GM19239 (cell line): ENCODE measurements around the gene BNIP3.
"Not testable (repeated sequence)": the region's sequence is repeated elsewhere in the genome, so short reads cannot be mapped to it uniquely, and the experiment has no call there.

Experiments used
- DNase-seq: peaks from one replicate; pipeline ENCODE4 v3.0.0; 2011; ENCODE audit warnings: low spot score; ENCODE audit not compliant: insufficient read length
- FAIRE-seq: peaks from 2 replicates; lab custom pipeline; 2011; peaks lifted over from hg19 to GRCh38; lab: Jason Lieb, UNC

BNIP3 gene

DNA sequence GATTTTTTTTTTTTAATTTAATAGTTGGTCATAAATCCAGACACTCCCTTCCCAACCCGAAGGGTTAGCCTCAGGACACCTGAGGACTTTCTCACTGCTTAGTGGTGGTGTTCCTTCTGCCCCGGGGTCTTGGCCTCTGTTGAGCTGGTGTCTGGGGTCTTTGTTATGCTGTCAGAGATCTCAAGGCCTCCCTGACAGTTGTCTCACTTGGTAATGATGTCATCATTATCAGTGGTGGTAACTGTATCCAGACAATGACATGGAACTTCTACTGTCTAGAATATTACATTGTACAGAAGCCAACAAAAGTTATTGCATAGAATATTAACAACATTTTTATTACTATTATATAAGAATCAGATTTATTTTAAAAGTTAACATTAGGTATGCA, 48.0 kb downstream of the BNIP3 start:
- no peak for FAIRE-seq
- DNase-seq: no peak

GRCh38 chr10:131933016-131933695, 48.6 kb downstream of the BNIP3 start:
- FAIRE-seq (no peak), DNase-seq (no peak)

GRCh38 chr10:131931981-131932380, 49.7 kb downstream of the BNIP3 start:
- DNase-seq (no peak), FAIRE-seq (no peak)

DNA sequence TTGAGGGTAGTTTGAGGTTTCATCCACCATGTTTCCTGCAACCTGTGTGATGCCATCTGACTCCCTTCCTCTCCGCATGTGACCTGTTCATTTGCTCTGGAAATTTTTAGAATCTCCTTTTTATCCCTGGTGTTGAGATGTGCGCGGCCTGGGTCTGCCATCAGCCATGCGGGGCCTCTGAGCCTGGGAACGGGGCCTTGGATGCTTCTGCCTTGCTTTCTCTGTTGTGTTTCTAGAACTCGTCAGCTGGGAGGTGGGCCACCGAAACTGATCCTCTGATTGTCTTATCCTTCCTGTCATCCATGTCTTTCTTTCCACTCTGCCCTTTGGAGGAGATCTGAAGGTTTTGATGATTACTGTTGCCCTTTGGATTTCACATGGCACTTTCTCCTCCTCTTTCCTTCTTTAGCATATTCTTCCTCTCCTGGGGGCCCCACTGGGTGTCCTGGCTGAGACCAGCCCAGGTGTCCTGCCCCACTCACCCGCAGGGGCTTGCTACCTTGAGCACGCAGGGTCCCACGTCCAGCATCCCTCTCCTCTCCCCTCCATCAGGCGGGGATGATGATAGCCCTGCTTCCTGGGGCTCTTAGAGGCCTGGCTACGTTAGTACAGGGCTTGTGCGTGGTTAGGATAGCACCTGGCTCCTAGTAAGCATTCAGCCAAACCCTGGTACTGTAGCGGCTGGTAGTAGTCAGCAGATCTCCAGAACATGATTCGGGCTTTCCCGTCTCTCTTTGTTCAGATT, 51.0 kb downstream of the BNIP3 start:
- FAIRE-seq (no peak), DNase-seq (no peak)

- no peak for DNase-seq
- no peak for FAIRE-seq
Measured at GRCh38 chr10:131930150-131930549, 51.6 kb downstream of the BNIP3 start.

- FAIRE-seq: no peak
- DNase-seq: no peak
Measured at GRCh38 chr10:131929122-131929845, 52.4 kb downstream of the BNIP3 start.

- DNase-seq (peak; percentile 47), FAIRE-seq (peak; percentile 84)
Measured at GRCh38 chr10:131928248-131929095, 53.3 kb downstream of the BNIP3 start.

GRCh38 chr10:131926743-131927595, 54.8 kb downstream of the BNIP3 start:
- DNase-seq: no peak
- FAIRE-seq: no peak

GRCh38 chr10:131926253-131926652, 55.5 kb downstream of the BNIP3 start:
- FAIRE-seq (no peak), DNase-seq (no peak)

GRCh38 chr10:131925716-131926115, 56.0 kb downstream of the BNIP3 start:
- no peak for DNase-seq
- no peak for FAIRE-seq

GRCh38 chr10:131925011-131925649, 56.6 kb downstream of the BNIP3 start:
- FAIRE-seq (no peak), DNase-seq (no peak)

- FAIRE-seq: no peak
- no peak for DNase-seq
Measured at GRCh38 chr10:131923038-131923756, 58.5 kb downstream of the BNIP3 start.

DNA sequence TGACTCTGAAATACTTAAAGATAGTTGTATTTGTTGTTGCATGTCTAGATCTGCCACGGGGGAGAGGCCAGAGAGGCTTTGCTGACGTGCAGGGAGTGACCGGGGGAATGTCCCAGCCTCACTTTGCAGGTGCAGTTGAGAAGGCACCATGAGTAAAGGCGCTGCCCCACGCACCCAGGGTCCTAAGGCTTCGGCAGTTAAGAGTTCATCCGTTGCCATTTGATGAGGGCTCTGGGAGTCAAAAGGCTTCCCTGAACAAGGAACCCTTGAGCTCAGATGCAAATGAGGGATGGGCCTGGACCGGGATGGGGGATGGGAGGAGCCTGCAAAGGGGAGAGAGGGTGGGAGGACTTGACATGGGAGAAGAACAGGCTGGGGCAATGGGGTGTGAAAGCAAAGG, 60.5 kb downstream of the BNIP3 start:
- no peak for FAIRE-seq
- DNase-seq: no peak

GRCh38 chr10:131920693-131921092, 61.0 kb downstream of the BNIP3 start:
- FAIRE-seq (no peak), DNase-seq (no peak)

GRCh38 chr10:131920151-131920550, 61.6 kb downstream of the BNIP3 start:
- no peak for DNase-seq
- no peak for FAIRE-seq

GRCh38 chr10:131919461-131919860, 62.3 kb downstream of the BNIP3 start:
- DNase-seq, FAIRE-seq: not testable (repeated sequence)
